SK-MEL-5 (cell line): ENCODE data around the gene WDFY4. TPM values are rescaled to one million over a fixed set of nuclear protein-coding genes. Genes with fewer than 3 reads are reported as not detected.

ENCODE experiments used
- DNase-seq: peaks from one replicate; pipeline ENCODE4 v3.0.0-alpha.2; 2016; ENCODE audit warnings: low read depth, low spot score
- in situ Hi-C: cut with HindIII; loops from 2 replicates; pipeline ENCODE4 v1.10.0; 2016; ENCODE audit warnings: low sequenced_read_pairs, high pct_unique_total_duplicates, low pct_unique_long_range_greater_than_20kb
- total RNA-seq: library from RNA; depleted of rRNA; stranded (reverse); fragments of >200 nt; shearing (Covaris generic); gene quantifications from 2 replicates; pipeline ENCODE4 v1.2.3, GENCODE V29; 2014

Gene WDFY4
- total RNA-seq, 1 experiment from 2014 or later: not detected

DNA sequence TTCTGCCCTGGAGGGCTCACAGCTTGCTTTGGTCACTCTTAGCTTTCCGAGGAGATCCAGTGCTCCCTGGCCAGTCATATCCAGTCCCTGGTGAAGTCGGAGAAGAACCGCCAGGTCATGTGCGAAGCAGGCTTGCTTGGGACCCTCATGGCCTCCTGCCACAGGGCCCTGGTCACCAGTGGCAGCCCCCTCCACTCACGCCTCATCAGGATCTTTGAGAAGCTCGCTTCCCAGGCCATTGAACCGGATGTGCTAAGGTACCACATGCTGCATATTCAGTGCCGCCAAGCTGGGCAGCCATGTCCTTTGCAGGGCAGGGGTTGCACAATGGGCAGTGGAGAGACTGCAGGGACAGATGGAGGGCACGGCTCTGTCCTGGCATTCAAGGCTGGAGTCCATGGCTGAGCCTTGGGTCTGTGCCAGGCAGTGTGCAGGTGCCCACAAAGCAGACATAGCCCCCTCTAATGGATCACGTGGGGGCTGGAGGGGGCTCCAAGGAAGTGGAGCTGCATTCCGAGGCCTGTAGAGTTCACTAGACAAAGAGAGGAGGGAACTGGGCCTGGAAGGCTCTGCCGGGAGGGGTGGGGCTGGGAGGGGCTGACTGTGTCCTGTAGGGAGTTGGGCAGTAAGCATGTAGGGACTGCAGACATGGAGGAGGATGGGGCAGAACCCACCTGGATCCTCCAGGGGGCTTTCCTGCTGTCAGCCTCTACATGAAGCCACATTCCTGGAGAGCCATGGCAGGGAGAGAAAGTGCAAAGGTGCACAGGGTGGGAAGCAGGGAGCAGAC is 89.9 kb downstream of the WDFY4 start:
- DNase-seq: no peak
- in situ Hi-C loops: no loop called here

DNA sequence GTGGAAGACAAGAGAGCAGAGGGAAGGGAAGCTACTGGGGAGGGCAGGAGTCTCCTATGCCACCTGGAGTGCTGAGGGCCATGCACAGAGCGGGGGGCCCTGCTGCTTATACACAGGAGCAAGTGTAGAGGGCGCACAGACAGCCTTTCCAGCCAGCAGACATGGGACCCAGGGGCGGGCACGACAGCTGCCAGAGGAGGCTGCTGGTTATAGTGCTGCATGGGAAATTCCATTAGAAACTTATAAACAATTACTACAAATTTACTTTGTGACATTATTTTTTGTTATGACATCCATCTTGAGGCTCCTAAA is 90.5 kb downstream of the WDFY4 start:
- in situ Hi-C loops: no loop called here

GRCh38 chr10:48776005-48776522 is 91.4 kb downstream of the WDFY4 start:
- DNase-seq: no peak
- in situ Hi-C loops: no loop called here

More for the DNA sequence above, 90.5 kb downstream of the WDFY4 start:
- DNase-seq: no peak

DNA sequence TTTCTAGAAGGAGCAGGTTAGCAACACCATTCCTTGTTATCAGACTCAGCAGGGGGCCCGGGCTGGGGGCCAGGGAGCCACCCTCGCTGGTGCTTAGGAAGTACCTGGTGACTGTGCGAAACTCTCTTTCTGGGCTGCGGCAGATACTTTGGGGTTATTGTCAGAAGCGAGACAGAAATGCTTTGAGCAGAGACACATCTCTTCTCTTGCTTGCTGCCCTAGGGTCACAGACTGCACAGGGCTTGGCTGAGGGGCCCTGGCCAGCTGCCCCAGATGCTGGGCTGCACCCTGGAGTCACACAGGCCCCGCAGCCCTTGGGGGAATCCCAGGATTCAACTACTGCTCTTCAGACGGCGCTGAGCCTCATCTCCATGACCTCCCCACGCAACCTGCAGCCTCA is 91.9 kb downstream of the WDFY4 start:
- no peak for DNase-seq
- in situ Hi-C loops: no loop called here

- no peak for DNase-seq
- in situ Hi-C loops: no loop called here
Measured at GRCh38 chr10:48777110-48777509, 92.4 kb downstream of the WDFY4 start.

DNA sequence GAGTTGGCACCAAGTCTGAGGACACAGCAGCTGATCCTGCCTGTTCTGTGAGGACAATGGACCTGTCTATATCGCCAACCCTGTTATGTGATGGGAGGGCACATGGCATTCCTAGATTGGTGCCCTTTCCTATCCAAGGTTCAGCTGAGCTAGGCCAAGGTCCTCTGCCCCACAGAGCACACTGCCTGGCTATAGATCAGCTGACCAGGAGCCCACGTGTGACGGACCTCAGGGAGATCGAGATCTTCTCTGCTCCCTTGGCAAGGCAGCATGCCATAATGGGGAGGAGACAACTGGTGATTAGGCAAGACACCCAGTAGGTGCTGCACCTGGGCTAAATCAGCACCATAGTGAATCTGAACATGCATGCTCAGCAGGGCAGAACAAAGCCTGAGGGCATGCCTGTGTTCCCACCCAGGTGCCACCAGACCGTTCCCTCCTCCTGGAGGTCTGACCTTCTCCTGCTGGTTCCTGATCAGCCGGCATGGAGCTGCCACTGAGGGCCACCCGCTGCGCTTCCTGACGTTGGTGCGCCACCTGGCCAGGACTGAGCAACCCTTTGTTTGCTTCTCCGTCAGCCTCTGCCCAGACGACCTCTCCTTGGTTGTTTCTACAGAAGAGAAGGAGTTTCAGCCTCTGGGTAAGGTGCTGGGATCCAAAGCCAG is 93.7 kb downstream of the WDFY4 start:
- in situ Hi-C loops: no loop called here
- DNase-seq: no peak

- in situ Hi-C loops: no loop called here
- no peak for DNase-seq
Measured at GRCh38 chr10:48779077-48779476, 94.4 kb downstream of the WDFY4 start.

GRCh38 chr10:48779546-48780152 is 95.0 kb downstream of the WDFY4 start:
- in situ Hi-C loops: no loop called here

GRCh38 chr10:48780341-48780740 is 95.7 kb downstream of the WDFY4 start:
- in situ Hi-C loops: no loop called here
- no peak for DNase-seq

More at GRCh38 chr10:48779546-48780152, 95.0 kb downstream of the WDFY4 start:
- DNase-seq: no peak

DNA sequence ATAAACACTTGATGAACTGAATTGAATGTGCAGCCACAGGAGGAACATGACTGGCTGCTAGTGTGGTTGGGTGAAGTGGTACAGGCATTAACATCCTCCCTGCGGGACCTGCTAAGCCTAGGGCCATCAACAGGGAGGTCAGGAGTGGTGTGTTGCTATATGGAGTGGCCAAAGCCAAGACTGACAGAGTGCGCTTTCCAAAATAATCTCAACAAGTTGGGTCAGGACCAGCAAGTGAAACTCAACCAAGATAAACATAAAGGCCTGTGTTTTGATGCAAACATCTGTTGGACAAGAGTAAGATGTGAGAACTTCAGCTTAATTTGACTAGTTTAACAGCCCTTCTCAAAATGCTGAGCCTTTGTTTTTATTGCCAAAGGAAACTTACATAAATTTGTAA is 97.7 kb downstream of the WDFY4 start:
- in situ Hi-C loops: no loop called here
- no peak for DNase-seq

- DNase-seq: no peak
- in situ Hi-C loops: no loop called here
Measured at GRCh38 chr10:48784031-48784430, 99.4 kb downstream of the WDFY4 start.

DNA sequence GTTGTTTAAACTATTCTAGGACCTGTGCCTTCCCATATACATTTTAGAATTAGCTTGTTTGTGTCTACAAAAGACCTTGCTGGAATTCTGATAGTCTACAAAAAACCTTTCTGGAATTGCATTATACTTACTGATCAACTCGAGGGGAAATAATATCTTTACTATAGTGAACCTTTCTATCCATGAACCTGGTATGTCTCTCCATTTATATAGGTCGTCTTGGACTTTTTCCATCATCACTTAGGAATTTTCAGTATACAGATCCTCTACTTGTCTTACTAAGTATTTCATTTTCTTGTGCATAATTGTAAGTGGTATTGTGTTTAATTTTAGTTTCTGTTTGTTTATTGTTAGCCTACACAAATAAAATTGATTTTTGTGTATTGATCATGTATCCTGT is 101.1 kb downstream of the WDFY4 start:
- DNase-seq: no peak
- in situ Hi-C loops: no loop called here

GRCh38 chr10:48786606-48787282 is 102.1 kb downstream of the WDFY4 start:
- DNase-seq: no peak
- in situ Hi-C loops: no loop called here

DNA sequence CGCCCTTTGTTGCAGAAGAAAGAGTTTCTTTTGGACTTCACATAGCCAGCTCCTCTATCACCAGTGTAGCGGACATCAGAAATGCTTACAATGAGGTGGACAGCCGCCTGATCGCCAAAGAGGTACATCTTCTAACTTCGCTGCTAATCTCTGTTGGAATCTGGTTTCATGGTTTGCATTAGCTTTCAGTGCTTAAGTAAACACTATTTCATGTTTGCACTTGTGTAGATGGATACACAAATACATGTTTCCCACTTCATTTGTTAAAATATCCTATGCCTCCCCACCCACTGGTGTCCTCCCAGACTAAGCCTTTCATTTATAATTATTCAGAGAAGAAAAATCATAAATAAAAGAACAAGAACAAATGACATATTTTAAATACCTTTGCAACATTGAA is 103.9 kb downstream of the WDFY4 start:
- in situ Hi-C loops: no loop called here
- no peak for DNase-seq

DNA sequence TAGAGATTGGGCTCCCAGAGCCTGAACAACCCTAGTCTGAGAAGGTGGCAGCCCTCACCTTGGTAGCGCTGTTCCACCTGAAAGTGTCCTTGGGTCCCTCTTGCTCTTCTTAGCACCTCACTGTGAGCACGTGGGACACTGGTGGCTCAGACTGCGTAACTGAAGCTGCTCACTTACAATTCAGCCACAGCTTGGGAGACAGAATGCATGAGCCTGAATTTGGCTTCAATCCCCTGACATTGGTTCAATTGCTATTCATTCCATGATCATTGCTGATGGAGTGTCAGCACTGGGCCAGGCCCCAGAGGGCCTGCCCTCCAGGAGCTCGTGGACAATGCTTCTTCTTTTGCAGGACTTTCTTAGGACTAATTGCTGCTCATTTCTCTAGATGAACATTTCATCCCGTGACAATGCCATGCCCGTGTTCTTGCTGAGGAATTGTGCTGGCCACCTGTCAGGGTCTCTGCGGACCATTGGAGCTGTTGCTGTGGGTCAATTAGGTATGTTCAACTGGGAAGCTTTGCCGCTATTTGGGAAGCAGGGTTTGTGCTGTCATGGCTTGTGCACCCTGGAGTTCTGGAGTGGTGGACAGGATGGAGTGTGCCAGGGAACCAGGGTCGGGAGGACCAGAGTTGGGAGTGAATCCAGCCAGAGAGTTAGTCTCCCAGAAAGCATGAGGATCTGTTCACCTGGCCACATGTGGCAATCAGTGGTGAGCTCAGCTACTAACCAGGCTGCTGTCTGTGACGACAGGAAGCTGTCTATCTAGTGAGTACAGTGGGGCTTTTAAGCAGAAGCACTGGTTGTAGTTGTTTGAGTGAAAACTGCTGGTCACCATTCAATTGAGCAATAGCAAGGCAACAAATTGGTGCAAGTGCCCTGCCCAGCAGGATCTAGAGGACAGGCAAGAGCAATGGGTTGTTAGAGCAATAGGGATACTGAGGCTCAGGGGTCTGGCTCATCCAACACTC is 105.1 kb downstream of the WDFY4 start:
- in situ Hi-C loops: no loop called here
- DNase-seq: no peak

DNA sequence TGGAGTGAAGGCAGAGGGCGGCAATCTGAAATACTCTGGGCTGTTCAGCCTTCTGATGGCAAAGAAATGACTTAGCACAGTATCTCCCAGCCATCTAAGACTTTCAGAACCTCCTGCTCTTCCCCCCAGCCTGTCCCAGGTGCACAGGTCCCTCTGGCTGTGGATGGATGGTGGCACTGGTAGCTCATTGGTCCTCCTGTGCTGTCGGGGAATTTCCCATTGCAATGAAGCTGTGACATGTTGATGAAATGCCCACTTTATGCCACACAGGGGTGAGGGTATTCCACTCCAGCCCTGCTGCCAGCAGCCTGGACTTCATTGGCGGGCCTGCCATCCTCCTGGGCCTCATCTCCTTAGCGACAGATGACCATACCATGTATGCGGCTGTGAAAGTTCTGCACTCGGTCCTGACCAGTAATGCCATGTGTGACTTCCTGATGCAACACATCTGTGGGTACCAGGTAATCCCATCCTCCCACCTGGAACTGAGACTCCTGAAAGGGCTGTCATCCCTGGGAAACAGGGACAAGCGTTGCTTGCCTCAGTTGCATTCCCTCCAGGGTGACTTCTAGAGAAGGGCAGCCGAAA is 105.9 kb downstream of the WDFY4 start:
- no peak for DNase-seq
- in situ Hi-C loops: no loop called here
